HEK293T (cell line): ENCODE results near the gene VWA8.

Experiments
- ARNT ChIP-seq: fragments of 450-650 bp; IDR thresholded peaks from 2 replicates; pipeline ENCODE4 v1.6.1; 2017; ENCODE audit warnings: mild to moderate bottlenecking
- BHLHE40 ChIP-seq: fragments of 450-650 bp; IDR thresholded peaks from 2 replicates; pipeline ENCODE4 v1.6.1; 2016; ENCODE audit warnings: mild to moderate bottlenecking, moderate library complexity, borderline replicate concordance
- CTBP1 ChIP-seq: fragments of 450-650 bp; IDR thresholded peaks from 2 replicates; pipeline ENCODE4 v1.6.1; 2016; ENCODE audit warnings: borderline replicate concordance
- FOXK2 ChIP-seq: fragments of 450-650 bp; IDR thresholded peaks from 2 replicates; pipeline ENCODE4 v1.6.1; 2016; ENCODE audit warnings: mild to moderate bottlenecking
- L3MBTL2 ChIP-seq: fragments of 450-650 bp; conservative IDR thresholded peaks from 2 replicates; pipeline ENCODE4 v1.6.1; 2016; ENCODE audit warnings: mild to moderate bottlenecking
- NFRKB ChIP-seq: fragments of 450-650 bp; IDR thresholded peaks from 2 replicates; pipeline ENCODE4 v1.6.1; 2016; ENCODE audit warnings: mild to moderate bottlenecking, moderate library complexity
- SP1 ChIP-seq: fragments of 450-650 bp; IDR thresholded peaks from 2 replicates; pipeline ENCODE4 v1.6.1; 2017
- SUZ12 ChIP-seq: fragments of 450-650 bp; IDR thresholded peaks from 2 replicates; pipeline ENCODE4 v1.6.1; 2016; ENCODE audit warnings: mild to moderate bottlenecking
- TF ChIP-seq, protein P1 (sequence below): fragments of 450-650 bp; IDR thresholded peaks from 2 replicates; pipeline ENCODE4 v1.6.1; 2016

GRCh38 chr13:41858780-41859179 lies 102.1 kb downstream of the VWA8 start:
- TF ChIP-seq SP1: no peak
- TF ChIP-seq SUZ12: no peak
- no peak for TF ChIP-seq ARNT
- no peak for TF ChIP-seq BHLHE40
- no peak for TF ChIP-seq L3MBTL2
- TF ChIP-seq FOXK2: no peak
- TF ChIP-seq NFRKB: no peak
- no peak for TF ChIP-seq CTBP1
- TF ChIP-seq, protein P1, sequence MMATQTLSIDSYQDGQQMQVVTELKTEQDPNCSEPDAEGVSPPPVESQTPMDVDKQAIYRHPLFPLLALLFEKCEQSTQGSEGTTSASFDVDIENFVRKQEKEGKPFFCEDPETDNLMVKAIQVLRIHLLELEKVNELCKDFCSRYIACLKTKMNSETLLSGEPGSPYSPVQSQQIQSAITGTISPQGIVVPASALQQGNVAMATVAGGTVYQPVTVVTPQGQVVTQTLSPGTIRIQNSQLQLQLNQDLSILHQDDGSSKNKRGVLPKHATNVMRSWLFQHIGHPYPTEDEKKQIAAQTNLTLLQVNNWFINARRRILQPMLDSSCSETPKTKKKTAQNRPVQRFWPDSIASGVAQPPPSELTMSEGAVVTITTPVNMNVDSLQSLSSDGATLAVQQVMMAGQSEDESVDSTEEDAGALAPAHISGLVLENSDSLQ: no peak
